Measurements from ENCODE around the gene GOLGA6A.
"Not testable (repeated sequence)": the region's sequence is repeated elsewhere in the genome, so short reads cannot be mapped to it uniquely, and the experiment has no call there.

GRCh38 chr15:74075781-74076180, 6.6 kb downstream of the GOLGA6A start:
- not testable (repeated sequence) for TF ChIP-seq EZH2 (IDR thresholded peaks at IDR 0.05; ENCODE audit: low read length, unreplicated experiment); CTCF (conservative IDR thresholded peaks at IDR 0.05; ENCODE audit: low read depth, low read length)
